ENCODE results near the gene CEP250. TPM values are rescaled to one million over a fixed set of nuclear protein-coding genes. Genes with fewer than 3 reads are reported as not detected.

CEP250 gene
- total and polyA plus RNA-seq, 2 of the 4 experiments (the other 2 are of a cell fraction): 22.7 to 35.1 TPM

GRCh38 chr20:35564905-35565304, 109.5 kb downstream of the CEP250 start:
- BruUV-seq (replicated peaks): no TSS peak
- H2BK5ac ChIP-seq (ENCODE audit: low read depth, low read length, poor library complexity, severe bottlenecking): no peak overlapping the region
- in situ Hi-C loops (cut with MboI; ENCODE audit: low sequenced_read_pairs) (no loop called here), dilution Hi-C loops (cut with HindIII; ENCODE audit: low sequenced_read_pairs, unreplicated experiment) (no loop called here), intact Hi-C loops (cut with micrococcal nuclease) (loop anchor here (10.0 kb wide), 1 partner anchor 100 kb away; the partner anchor contains the start of genes CPNE1 and RBM12)
- H3K27ac ChIP-seq (ENCODE audit: insufficient read depth, low read length): no peak overlapping the region
- H3K4ac ChIP-seq (ENCODE audit: low read depth, low read length): no peak overlapping the region
- H3K23ac ChIP-seq (ENCODE audit: low read depth, low read length): no peak overlapping the region
- H3K79me1 ChIP-seq (ENCODE audit: low read depth in 1 of 2, low read length in 2 of 2): no peaks in the 10 kb centered on the region
- no peaks in the 10 kb centered on the region for H3K9me1 ChIP-seq (ENCODE audit: insufficient read depth, low read length)
- no CpG with 5 or more reads among the region's 7 CpGs for WGBS, 2 experiments (ENCODE audit: extremely low coverage in 2 of 2, insufficient read length in 1 of 2)
- H3K9ac ChIP-seq (ENCODE audit: low read depth, low read length): no peak overlapping the region
- TF ChIP-seq CTCF (conservative IDR thresholded peaks at IDR 0.05; ENCODE audit: low read depth, low read length): no peak
- TF ChIP-seq ELK1 (IDR thresholded peaks at IDR 0.05; ENCODE audit: borderline replicate concordance, low read depth, low read length): no peak
- TF ChIP-seq USF2 (IDR thresholded peaks at IDR 0.05; ENCODE audit: low read depth, low read length): no peak
- no peak for TF ChIP-seq MAFK (IDR thresholded peaks at IDR 0.05; ENCODE audit: low read depth, low read length)
- TF ChIP-seq RCOR1 (IDR thresholded peaks at IDR 0.05; ENCODE audit: insufficient replicate concordance, low read length): no peak
- TF ChIP-seq MXI1 (IDR thresholded peaks at IDR 0.05; ENCODE audit: borderline replicate concordance, low read depth, low read length): no peak
- no peak for TF ChIP-seq RFX5 (IDR thresholded peaks at IDR 0.05; ENCODE audit: low read depth, low read length)
- TF ChIP-seq CEBPB (IDR thresholded peaks at IDR 0.05; ENCODE audit: low read depth, low read length): no peak
- TF ChIP-seq MAZ (IDR thresholded peaks at IDR 0.05; ENCODE audit: borderline replicate concordance, low read depth, low read length): no peak
- no peak for TF ChIP-seq CHD1 (IDR thresholded peaks at IDR 0.05; ENCODE audit: low read depth, low read length)
- TF ChIP-seq NFE2L2 (IDR thresholded peaks at IDR 0.05; ENCODE audit: low read depth, low read length): no peak
- TF ChIP-seq RAD21 (IDR thresholded peaks at IDR 0.05; ENCODE audit: low read length): no peak
- no peak for ATAC-seq (ENCODE audit: low read depth)
- no peak overlapping the region for H4K8ac ChIP-seq (ENCODE audit: low read depth in 2 of 2, low read length in 2 of 2)
- no peaks in the 10 kb centered on the region for H3K27me3 ChIP-seq (ENCODE audit: control insufficient read depth, insufficient read depth, low read length)
- H2BK15ac ChIP-seq (ENCODE audit: low read depth, low read length): no peak overlapping the region
- H2AK5ac ChIP-seq (ENCODE audit: low read depth, low read length): no peak overlapping the region
- H3K14ac ChIP-seq (replicated peaks; ENCODE audit: low read depth, low read length): no peak overlapping the region
- H3K36me3 ChIP-seq (ENCODE audit: control insufficient read depth, insufficient read depth, low read length): no peaks in the 10 kb centered on the region
- ChIA-PET POLR2A (ENCODE audit: unreplicated experiment) (no interaction called here), CTCF (no interaction called here)
- H4K5ac ChIP-seq (ENCODE audit: low read depth, low read length): no peak overlapping the region
- no peak overlapping the region for H3K18ac ChIP-seq (ENCODE audit: low read depth, low read length)
- DNase-seq: no peak
- H4K20me1 ChIP-seq (ENCODE audit: insufficient read depth, low read length): no peaks in the 10 kb centered on the region
- H2AK9ac ChIP-seq (replicated peaks; ENCODE audit: low read depth, low read length, poor library complexity): no peak overlapping the region
- H2BK120ac ChIP-seq (ENCODE audit: low read depth, low read length): no peak overlapping the region
- no peak overlapping the region for H3K4me2 ChIP-seq (ENCODE audit: low read depth, low read length)
- H2AFZ ChIP-seq (replicated peaks; ENCODE audit: low read length, poor library complexity): no peak overlapping the region
- no peak overlapping the region for H3K56ac ChIP-seq (ENCODE audit: extremely low read depth, insufficient read depth, low read length)
- peaks cover 2% of the 10 kb centered on the region for H3K4me1 ChIP-seq (ENCODE audit: control insufficient read depth, insufficient read depth, low read length)
- no peaks in the 10 kb centered on the region for H3K9me3 ChIP-seq (ENCODE audit: control insufficient read depth, insufficient read depth, low read length)
- H2BK20ac ChIP-seq (ENCODE audit: low read depth, low read length): no peak overlapping the region
- no peak overlapping the region for H3K4me3 ChIP-seq (ENCODE audit: insufficient read depth, low read depth, low read length)
- H4K91ac ChIP-seq (ENCODE audit: insufficient read depth, low read depth, low read length): no peak overlapping the region
